Putamen (tissue), 1 donor: Measurements from ENCODE around the gene ZIC5.

Experiments used
- DNase-seq: peaks from one replicate; pipeline ENCODE4 v3.0.0-alpha.2; 2016; ENCODE audit warnings: low spot score

Gene ZIC5

DNA sequence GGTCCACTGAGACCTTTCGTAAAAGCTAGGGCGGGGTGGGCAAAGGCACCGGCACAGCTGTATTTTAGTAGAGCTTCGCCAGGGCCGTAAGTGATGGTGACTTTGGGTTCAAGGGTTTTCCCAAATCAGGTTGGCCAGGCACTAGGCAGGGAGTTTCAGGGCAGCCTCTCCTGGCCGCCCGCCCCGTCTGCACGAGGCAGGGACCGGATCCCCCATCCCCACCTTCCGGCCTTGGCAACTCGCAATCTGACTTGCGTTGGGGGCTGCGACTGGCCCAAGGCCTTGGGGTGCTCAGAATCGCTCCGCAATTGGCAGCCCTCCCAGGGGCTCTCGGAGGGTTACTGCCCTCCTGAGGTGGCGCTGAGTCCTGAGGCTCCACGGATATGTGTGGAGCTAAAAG lies 4.1 kb upstream of the ZIC5 start:
- no peak for DNase-seq

DNA sequence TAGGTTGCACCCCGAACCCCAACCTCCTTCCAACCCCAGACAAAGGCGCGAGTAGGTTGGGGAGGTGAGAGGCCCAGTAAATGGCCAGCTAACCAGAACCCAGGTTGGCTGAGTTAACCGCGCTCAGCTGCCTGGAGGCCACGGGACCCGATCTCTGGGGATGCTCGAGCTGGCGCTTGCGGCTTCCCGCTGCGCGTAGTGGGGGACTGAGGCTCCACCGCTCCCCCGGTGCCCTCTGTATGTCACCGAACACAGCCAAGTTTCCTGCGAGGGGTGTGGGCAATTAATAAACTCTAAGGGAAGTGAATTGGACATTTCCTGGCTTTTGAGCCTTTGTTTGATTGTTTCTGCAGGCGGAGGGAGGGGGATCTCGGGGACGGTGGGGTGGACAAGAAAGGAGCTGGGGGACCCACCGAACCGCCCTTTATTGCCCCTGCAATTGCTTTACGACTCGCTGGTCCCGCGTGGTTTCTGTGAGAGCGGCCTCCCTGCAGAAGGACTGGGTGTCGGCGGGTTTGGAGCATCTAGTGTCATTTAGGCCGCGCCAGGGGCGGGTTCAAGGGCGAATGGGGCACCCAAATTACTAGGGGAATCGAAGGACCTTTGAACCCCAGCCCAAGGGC lies 3.5 kb upstream of the ZIC5 start:
- DNase-seq = no peak

DNA sequence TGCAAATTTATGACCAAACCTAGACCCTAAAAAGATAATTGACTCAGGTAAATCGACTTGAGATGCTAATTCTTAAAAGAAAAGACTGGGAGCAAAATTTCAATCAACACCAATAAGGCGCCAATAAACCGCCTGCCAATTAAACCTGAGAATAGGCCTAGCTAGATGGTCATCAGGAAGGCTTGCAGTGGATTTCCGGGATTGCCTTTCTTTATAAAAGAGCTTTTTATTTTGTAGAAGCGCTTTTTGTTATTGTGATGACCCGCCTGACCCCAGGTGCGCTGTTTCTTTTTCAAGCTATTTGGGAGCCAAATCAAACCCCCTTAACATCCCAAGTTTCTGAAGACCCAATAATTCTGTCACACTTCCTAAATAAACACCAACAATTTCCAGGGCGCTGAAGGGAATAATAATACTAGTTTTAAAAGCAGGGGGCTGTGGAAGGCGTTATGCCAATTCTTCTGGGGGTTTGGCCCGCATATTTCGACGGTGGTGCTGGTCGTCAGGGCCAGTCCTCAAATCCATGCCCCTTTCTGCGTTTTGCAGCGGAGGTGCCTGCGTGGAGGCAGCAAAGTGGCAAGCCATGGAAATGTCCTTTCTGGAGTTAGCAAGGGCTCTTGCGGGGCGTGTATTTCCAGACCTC lies 2.9 kb upstream of the ZIC5 start:
- no peak for DNase-seq

DNA sequence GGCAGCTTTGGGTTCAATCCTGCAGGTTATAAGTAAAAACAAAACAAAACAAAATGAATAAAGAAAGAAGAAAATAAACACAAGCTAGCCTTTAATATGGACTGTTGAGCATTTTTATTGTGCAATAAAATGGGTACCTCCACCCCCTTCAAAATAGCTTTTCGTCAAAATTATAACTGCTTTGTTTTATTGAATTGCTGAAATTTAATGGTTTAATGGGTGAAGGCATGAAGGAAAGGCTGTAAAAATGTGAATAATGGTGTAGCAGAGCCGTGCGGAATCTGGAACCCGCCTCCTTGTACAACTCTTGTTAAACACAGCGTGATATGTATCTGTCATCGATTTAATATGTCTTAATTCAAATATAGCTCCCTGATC lies 2.2 kb upstream of the ZIC5 start:
- no peak for DNase-seq

DNA sequence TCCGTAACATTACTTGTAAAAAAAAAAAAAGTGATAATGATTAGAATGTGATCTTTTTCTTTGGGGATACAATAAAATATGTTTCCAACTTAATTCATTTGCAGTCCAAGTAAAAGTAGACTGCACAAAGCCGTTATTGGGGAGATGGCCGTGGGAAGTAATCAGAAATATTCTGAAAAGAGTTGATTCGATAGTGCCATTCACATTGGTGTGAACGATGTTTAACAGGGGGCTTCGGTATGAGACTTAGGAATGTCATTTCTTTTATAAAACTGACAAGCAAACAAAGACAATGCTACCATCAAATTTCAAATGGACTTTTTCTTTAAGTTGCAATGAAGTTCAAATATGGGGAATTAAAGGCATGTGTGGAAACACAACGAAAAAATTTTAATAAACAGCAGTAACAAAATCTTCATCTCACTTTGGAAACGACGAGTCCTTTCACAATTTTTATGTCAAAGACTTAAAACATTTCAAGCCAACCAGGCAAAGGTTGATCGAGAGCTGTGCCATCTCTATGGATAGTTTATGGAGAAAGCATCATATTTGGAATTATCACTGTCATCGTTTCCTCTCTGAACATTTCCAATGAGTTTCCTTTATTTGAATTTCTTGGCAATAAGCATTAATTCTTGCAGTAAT lies 1.7 kb upstream of the ZIC5 start:
- DNase-seq = no peak

DNA sequence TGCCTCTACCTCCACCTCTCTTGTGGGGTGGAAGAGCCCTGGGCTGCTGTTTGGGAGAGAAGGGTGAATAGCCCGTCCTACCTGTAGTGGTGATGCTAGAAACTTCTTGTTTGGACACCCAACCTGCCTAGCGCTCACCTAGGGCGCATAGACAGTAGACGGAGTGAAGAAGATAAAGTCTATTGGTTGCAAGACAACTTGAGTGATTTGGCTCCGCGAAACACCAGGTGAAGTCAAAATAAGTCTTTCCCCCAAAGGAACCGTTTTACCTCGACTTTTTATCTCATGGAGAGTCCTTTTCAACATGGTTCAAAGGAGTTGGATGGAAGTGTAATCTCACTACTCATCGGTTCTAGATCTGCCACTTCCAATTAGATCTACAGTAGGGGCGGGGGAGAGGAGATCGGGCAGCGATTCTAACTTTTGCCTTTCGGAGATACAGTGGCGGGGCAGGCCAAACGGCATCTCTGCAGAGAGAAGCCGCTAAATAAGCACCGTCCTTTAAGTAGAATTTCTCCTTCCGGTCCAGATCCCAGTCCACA lies 694 bp upstream of the ZIC5 start:
- DNase-seq = no peak

DNA sequence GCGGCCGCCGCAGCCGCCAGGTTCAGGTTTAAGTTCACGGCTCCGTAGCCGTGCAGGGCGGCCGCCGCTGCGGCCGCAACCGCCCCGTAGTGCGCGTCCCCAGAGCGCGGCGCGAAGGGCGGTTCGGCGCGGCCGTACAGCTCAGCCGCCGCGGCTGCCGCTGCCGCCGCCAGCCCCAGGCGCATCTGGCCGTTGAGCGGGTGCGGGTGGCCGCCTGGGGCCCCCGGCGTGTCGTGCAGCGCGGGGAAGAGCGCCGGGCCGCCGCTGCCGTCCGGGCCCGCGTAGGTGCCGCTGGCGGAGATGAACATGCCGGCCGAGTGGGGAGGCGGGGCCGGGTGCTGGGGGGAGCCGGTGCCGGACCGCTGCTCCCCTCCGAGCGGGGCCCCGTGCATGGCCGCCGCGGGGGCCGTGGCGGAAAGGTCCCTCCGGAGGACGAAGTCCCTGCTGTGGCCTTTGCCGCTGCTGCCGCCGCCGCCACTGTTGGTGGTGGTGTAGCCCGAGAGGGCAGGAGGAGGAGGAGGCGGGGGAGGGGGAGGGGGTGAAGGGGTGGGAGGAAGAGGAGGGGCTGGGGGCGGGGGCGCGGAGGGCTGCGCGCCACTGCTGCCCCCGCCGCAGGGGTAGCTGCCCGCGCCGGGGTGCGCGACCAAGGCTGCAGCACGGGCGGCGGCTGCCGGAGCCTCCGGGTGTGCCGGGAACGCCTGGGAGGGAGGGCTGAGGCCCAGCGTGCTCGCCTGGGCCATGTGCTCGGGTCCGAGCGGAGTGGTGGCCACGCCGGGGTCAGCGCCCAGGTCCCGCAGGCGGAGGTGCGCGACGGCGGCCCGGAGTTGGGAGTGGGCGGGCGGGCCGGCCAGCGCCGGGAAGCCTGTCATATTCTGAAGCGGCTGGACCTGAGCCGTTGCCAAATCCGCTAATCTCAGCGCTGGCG lies 654 bp downstream of the ZIC5 start:
- DNase-seq = no peak

DNA sequence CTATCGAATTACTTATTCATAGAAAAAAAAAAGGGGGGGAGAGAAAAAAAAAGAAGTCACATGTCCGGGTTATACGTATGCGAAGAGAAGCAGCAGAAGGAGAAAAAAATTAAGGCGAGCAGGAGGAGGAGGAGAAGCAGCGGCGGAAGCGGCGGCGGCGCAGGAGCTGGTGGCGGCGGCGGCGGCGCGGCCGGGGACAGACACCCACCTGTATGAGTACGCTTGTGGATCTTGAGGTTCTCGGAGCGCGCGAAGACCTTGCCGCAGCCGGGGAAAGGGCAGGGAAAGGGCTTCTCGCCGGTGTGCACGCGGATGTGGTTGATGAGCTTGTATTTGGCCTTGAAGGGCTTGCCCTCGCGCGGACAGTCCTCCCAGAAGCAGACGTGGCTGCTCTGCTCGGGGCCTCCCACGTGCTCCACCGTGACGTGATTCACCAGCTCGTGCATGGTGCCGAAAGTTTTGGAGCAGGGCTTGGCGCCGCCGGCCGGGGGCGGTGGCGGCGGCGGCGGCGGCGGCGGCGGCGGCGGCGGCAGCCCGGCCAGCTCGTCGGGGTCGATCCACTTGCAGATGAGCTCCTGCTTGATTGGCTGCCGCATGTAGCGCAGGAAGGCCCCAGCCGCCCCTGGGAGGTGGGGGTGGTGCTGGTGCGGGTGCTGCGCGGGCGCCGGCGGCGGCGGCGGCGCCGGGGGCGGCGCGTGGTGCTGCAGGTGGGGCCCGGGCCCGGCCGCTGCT lies 1.5 kb downstream of the ZIC5 start:
- no peak for DNase-seq

DNA sequence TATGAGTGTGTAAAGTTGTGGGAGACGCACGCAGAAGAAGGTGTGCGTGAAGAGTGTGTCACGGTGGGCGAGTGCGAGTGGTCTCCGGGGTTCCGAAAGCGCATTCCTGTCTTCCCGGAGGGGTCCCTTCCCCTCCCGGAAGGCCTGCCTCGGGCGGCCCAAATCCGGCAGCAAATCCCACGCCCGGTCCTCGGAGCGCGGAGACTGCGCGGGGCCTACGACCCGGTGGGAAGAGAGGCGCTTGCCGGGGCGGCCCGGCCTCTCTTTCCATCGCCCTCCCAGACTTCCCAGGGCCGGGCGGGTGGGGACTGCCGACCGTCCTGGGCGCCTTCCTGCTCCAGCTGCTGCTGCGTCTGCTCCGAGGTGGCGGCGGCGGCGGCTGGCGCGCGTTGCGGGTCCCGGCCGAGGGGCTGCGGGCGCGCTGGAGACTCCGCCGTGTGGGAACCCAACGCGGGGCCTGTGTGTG lies 2.1 kb downstream of the ZIC5 start:
- no peak for DNase-seq

DNA sequence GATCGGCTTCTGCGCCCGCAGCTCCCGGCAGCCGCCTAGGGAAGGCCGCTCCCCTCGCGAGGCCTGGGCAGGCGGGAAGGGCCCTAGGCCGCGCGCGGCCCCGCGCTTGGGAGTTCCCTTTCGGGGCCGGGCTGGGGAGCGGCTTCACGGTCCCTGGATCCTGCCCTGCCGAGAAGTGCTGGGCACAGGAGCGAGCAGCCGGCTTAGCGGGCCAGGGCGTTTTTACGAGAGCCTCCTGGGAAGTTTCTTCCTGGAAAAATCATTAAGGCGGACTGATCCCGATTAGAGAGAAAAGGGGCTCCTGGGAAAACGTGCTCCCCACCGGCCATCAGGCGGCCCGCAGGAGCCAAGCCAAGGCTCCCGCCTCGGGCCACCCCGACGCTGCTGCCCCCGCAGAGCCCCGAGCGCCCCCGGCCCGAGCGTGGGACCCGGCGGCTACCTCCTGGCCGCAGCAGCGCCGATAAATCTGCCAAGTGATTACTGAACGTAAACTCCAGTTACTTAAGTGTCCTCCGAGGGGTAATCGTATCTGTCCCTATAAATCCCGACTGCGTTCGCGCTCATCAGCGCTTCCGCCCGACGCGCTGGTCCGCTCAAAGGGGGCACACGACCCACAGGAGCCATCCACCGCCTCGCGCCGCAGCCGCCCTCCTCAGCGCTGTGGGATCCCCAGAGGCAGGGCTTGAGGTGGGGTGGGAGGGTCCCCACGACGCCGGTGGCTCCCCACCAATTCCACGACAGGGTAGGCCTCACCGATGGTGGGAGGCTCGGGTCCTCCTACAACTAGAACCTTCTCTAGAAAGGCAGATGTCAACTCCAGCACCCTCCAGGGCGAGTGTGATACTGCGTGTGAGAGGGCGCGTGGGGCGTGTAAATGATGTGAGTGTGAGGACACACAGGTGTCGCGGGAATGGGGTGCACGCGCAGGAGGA lies 2.8 kb downstream of the ZIC5 start:
- DNase-seq = no peak

DNA sequence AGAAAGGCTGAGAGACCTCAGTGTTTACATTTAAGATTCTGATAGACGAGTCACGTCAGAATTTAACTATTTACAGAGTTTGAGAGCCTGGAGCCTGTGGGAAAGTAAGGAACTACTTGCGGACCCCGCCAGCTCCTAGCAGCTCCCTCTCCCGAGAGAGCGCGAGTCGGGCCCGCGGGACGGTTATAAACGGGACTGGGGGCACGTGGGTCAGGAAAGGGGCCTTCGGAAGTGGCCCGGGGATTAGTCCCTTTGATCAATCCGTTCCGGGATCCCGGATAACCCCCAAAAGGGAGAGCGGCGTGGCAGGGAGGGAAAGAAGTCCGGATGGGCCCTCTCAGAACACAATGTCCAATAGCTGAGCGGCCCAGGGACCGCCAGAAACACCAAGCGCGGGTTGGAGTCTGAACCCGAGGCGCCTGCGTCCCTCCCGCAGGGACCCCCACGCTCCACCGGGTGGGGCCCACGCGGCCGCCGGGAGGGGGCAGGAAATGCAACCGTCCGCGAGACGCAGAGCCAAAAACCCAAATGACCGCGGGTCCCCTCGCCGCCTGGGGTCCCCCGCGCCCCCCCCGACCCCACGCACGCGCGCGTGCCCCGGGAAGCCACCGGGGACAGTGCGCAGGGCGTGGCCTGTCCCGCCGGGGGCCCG lies 3.6 kb downstream of the ZIC5 start:
- DNase-seq = no peak

DNA sequence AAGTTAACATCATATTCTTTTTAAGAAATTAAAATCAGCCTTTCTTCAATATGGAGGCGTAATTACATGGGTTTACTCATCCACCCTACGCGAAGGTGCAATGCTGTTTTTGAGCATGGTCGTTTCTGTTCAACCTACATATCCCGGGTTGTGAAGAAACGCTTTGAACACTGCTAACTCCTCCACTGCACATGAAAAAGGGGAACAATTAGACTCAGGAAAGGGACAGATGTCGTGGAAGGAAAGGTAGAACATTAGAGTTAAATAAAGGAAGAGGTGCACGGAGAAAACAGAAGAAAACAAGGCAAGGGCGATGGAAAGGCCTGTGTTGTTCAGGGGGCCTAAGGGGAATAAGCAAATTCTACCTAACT lies 4.1 kb downstream of the ZIC5 start:
- no peak for DNase-seq

DNA sequence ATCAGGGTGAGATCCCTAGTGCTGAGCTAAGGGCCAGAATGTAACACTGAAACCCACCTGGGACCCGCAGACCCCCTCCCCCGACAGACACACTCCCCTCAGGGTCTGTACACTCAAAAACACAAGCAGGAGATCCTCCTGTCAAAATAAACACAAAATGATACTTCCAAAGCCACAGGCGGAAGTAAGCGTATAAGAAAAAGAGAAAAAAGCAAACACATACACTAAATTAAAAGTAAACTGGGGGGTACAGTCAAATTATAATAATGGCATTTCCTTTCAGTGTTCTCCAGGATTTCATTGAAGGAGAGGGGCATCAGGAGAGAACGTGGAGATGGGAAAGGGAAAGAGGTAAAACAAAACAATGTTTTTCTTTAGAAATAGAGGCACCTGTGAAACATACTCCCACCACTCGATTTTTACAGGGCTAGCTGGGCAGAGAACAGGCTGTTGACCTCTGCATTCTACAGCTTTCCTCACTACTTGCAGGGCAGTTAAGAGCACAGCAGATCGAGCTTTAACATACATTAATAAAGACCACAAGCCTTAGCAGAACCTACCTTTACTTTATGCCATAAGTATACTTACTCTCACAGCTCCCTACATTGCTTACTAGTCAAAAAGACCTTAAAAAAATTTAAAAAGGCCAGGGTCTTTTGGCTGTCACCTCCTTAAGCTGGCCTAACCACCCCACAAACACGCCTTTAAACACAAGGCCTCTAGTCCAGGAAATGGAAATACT lies 5.3 kb downstream of the ZIC5 start:
- no peak for DNase-seq

DNA sequence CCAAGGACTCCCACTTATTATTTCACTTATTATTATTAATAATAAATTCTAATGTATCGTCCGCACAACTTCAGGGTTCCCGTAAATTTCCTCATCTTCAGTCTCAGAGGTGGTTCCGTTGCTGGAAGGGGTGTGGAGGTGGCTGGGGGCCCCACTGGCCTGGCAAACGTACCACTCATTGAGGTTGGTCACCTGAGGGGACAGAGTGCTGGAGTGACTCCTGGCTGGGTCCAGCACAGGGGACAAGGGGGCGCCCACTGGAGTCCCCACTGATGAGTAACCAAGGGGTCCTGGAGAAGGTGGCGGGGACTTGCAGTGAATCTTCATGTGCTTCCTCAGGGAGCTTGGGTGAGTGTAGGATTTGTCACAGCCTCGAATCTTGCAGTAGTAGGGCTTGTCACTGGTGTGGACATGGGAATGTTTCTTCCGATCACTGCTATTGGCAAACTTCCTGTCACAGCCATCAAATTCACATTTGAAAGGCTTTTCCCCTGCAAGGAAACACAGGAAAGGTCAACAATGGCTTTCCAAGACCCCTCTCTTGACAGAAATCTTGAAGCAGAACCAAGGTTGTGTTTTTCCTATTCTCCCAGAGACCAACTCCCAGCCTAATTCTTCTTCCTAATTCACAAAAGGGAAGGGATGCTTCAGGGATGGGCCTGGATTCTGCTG lies 6.1 kb downstream of the ZIC5 start:
- no peak for DNase-seq

DNA sequence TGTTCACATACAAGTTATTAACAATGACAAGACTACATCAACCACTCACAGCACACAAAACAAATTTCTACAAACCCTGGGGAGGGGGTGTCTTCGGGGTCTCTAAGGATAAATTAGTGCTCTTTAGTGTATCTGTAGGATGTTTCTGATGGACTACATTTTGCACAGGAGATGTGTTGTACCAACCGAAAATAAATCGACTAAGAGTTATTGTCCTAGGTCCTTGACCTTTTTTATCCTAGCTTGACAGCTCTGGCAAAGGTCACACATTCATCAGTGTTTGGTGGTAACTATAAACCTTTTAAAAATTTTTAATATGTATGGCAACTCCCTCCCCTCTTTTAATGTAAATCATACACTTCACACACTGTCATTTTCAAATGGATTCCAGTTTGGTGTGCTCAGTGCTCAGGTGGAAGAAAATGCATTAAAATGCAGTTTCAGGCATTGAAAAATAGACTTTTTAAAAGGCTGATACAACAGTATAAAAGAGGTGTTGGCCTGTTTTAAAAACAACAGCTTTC lies 7.7 kb downstream of the ZIC5 start:
- DNase-seq = no peak

DNA sequence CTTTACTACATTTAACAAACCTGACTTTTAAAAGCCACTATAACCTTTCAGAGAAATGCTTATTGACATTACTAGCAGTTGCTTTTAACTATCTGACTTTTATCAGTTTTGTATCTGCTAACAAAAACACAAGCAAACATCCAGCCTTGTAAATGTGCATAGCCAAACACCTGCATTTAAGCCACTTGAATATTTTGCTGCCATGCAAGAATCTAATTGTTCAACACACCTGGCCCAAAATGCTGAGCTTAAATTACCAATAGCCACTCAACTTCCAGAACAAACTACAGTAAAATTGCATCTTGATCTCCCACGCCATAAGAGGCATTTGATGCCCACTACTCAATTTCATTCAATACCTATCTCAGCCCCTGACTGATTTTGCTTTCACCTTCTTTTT lies 9.3 kb downstream of the ZIC5 start:
- DNase-seq = no peak

DNA sequence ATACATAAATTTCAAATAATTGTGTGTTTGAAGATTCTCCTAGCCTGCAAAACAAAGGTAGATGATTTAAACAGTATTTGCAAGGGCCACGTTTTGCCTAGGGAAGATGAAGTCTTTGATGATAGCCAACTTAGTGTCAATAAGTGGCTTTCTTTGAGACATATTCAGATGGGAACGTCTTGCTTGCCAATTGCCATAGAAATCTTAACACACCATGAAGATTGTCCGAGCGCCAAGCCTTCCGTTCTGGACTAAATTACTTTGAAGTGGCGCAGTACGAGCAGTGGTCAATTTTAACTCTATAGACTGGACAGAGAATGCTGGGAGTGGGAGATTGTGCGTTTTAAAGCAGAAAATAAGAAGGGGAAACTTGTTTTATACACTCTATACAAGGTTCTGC lies 9.9 kb downstream of the ZIC5 start:
- DNase-seq = no peak

DNA sequence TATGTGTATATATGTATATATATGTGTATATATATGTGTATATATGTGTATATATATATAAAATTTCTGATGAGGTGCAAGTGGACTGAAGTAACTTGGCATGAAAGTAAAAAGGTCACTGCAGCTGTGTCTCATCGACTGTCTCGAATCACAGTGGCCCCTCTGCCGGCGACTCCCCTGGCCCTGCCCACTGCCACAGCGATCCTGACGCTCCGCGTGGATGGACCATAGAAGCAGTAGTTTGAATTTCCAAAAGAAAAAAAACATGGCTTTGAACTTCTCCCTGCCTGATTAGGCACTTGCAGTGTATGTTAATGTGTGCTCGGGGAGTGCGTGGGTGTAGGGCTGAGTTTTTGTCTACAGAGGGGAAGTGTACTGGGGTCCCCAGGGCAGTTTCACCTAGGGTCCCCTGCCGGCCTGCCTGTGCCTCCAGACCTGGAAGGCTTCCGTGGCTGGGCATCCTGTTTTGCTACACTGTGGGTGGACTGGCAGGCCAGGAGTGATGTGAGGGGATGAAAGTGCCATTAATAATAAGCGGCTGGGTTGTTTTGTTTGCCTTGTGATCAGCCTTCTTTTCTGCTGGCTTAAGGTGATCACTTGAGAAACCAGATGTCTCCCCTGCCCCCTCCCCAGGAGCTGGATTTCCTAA lies 10.8 kb downstream of the ZIC5 start:
- no peak for DNase-seq
